IMR-90 (cell line): Measurements from ENCODE around the gene TBC1D9B.

ENCODE experiments used
- CEBPB ChIP-seq: IDR thresholded peaks from 2 replicates; pipeline ENCODE4 v1.6.1; 2012; ENCODE audit warnings: low read depth, low read length, improper control_type of control experiment
- CHD1 ChIP-seq: IDR thresholded peaks from 2 replicates; pipeline ENCODE4 v1.6.1; 2012; ENCODE audit warnings: low read depth, low read length, improper control_type of control experiment
- CTCF ChIP-seq: conservative IDR thresholded peaks from 2 replicates; pipeline ENCODE4 v1.5.1; 2012; ENCODE audit warnings: mild to moderate bottlenecking, low read depth, low read length, improper control_type of control experiment
- MXI1 ChIP-seq: IDR thresholded peaks from 2 replicates; pipeline ENCODE4 v1.6.1; 2012; ENCODE audit warnings: low read depth, mild to moderate bottlenecking, low read length, moderate library complexity, borderline replicate concordance
- POLR2A ChIP-seq: IDR thresholded peaks from 2 replicates; pipeline ENCODE4 v1.6.1; 2012; ENCODE audit warnings: mild to moderate bottlenecking, low read depth, low read length
- USF2 ChIP-seq: fragments of 150-350 bp; IDR thresholded peaks from 2 replicates; pipeline ENCODE4 v1.6.1; 2017; ENCODE audit warnings: mild to moderate bottlenecking, antibody characterized with exemption, low read length, low read depth
- TF ChIP-seq, protein P1 (sequence below): fragments of 150-350 bp; IDR thresholded peaks from 2 replicates; pipeline ENCODE4 v1.6.1; 2016; ENCODE audit warnings: low read depth, mild to moderate bottlenecking, low read length, moderate library complexity, borderline replicate concordance

DNA sequence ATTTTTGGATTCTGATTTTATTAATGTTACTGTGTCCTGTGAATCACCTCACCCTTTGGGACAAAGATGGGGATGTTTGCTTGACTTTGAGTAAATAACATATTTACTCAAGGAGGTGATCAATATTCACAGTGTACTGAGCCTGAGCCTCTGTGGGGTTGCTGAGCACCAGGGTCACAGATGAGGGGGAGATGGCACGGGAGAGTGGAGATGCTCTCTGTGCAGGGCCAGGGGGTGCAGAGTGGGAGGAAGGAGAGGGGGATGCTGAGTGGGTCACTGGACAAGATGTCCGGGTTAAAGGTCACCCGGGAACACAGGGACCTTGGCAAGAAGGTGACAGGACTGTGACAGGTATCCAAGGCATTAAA, 83.0 kb downstream of the TBC1D9B start:
- TF ChIP-seq CTCF (no peak), MXI1 (no peak), CHD1 (no peak), CEBPB (no peak), POLR2A (no peak; the same call in 1 of the 2 replicates), USF2 (no peak)
- TF ChIP-seq, protein P1, sequence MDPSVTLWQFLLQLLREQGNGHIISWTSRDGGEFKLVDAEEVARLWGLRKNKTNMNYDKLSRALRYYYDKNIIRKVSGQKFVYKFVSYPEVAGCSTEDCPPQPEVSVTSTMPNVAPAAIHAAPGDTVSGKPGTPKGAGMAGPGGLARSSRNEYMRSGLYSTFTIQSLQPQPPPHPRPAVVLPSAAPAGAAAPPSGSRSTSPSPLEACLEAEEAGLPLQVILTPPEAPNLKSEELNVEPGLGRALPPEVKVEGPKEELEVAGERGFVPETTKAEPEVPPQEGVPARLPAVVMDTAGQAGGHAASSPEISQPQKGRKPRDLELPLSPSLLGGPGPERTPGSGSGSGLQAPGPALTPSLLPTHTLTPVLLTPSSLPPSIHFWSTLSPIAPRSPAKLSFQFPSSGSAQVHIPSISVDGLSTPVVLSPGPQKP: no peak
